Activated CD4-positive, CD25-positive, alpha-beta regulatory T cell treated with anti-CD3 and anti-CD28 coated beads, Interleukin-2, amount 50 U/mL, for 16 hours (primary cell): ENCODE results near the gene DNAJB11.
A peak's percentile ranks its signal among the peaks of the same experiment; 100 is the strongest.

ENCODE experiments used
- DNase-seq: peaks from one replicate; pipeline ENCODE4 v3.0.0-alpha.2; 2020; ENCODE audit warnings: low read depth, low spot score

DNAJB11 gene

DNA sequence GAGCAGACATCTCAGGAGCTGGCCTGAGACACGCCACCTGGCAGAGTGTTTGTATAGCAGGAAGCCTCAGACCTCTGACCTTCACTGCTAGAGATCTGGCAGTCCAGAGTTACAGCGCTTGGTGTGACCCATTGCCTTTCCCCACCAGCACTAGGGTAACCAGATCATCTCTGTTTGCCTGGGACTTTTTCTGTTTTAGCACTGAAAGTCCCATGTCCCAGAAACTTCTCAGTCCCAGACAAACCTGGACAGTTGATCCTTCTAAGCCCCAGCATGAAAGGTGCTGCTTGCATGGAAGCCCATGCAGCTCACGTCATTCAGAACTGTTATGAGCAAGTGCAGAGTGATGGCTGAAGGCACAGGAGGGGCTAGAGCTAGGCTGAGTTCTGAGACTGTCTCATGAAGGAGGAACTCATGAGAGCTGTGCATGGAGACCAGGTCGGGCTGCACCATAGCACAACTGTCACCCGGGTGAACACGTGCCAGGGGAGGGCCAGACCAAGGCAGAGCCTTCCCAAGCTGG, 24.1 kb downstream of the DNAJB11 start:
- no peak for DNase-seq

- no peak for DNase-seq
These were observed 26.2 kb downstream of the DNAJB11 start for GRCh38 chr3:186596568-186597287.

DNA sequence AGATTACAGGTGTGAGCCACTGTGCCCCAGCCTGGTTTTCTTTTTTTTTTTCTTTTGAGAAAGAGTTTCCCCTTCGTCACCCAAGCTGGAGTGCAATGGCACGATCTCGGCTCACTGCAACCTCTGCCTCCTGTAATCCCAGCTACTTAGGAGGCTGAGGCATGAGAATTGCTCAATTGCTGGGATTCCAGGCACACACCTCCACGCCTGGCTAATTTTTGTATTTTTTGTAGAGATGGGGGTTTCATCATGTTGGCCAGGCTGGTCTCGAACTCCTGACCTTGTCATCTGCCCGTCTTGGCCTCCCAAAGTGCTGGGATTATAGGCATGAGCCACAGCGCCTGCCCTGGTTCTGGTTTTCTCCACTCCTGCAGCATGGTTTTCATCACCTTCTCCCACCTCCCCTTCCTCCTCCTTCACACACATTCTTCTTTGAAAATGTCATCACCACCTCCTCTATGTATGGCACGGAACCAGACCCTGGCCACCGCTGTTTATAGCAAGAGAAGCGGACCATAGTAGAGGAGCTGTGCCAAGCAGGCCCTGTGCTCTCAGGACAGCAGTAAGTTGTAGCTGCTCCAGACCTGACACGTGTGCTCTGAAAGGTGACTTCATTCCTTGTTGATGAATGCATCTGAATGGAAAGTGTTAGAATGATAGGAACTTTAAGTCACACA, 27.7 kb downstream of the DNAJB11 start:
- DNase-seq, result no peak

- no peak for DNase-seq
These were observed 28.2 kb downstream of the DNAJB11 start for GRCh38 chr3:186598794-186599141.

DNA sequence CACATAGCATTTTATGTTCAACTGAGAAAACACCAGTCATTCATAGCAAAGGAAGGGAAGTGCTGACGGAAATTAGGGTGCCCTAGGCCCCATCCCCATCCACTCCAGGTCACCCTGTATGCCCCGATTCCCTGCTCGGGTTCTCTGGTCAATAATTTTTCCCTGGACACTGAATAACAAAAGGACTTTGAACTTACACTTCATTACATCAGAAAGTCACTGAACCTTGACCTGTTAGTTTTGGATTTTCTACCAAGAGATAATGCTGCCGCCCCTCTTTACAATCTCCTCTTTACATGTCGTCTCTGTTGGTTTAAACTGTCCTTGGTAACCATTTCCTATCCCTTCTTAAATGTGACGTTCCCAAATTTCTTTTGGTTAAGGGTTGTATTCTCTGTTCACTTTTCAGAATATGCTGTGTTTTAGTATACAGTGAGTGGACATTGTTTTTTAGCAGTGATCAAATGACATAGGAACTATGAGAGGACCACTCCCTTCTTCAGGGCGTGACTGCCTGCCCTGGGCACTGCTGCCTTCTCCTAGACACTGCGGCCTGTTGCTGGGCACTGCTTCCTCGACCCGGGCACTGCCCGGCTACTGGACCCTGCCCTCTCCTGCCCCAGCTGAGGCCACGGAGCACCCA, 28.7 kb downstream of the DNAJB11 start:
- DNase-seq, result no peak

DNA sequence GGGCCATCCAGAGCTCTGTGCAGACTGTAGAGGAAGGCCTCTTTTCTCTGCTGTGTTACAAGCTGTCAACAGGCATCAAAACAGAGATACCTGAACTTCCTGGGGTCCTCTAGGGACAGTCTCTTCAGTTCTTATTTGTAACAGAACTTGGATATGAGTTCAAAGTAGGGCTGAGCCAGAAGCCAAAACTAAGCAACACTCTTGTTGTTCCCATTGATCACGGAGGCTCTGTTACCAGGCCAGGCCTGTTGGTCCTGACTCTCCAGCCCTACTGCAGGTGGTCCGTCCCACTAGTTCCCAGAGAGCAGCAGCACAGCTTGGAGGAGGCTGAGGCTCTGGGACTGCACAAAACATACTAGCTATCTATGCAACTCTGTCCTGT, 29.3 kb downstream of the DNAJB11 start:
- DNase-seq, result no peak

DNA sequence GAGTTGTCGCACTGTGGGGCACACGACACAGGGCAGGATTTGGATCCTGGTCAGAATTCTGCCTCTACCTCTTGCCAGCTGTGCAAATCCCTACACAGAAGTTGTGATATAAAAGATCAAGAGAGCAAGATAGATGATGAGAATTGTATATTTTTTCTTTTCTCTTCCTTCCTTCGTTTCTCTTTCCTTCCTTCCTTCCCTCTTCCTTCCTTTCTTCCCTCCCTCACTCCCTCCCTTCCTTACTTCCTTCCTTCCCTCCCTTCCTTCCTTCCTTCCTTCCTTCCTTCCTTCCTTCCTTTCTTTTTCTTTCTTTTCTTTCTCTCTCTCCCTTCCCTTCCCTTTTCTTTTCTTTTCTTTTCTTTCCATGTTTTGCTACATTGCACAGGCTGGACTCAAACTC, 30.4 kb downstream of the DNAJB11 start:
- DNase-seq, result no peak

DNA sequence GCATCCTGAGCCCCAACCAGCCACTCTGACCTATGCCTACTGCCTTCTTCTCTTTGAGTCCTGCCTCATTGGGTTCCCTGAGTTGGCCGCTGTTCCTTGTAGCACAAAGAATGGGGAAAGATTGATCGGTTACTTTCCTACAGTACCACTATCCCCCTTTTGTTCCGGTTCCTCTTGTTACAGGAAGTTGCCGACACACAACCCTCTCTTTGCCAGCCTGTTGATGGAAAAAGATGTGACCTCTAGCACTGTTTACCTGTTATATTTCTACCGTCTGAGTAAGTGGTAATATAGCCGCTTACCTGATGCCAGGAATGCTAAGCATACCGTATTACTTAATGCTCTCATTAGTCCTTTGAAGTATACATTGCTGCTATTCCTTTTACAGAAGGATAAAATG, 32.6 kb downstream of the DNAJB11 start:
- no peak for DNase-seq

- DNase-seq, result no peak
These were observed 34.6 kb downstream of the DNAJB11 start for GRCh38 chr3:186605078-186605477.

- no peak for DNase-seq
These were observed 35.3 kb downstream of the DNAJB11 start for GRCh38 chr3:186605561-186606545.

GRCh38 chr3:186608624-186609215, 38.2 kb downstream of the DNAJB11 start:
- DNase-seq, result no peak

- DNase-seq, result no peak
These were observed 38.8 kb downstream of the DNAJB11 start for GRCh38 chr3:186609247-186609868.

DNA sequence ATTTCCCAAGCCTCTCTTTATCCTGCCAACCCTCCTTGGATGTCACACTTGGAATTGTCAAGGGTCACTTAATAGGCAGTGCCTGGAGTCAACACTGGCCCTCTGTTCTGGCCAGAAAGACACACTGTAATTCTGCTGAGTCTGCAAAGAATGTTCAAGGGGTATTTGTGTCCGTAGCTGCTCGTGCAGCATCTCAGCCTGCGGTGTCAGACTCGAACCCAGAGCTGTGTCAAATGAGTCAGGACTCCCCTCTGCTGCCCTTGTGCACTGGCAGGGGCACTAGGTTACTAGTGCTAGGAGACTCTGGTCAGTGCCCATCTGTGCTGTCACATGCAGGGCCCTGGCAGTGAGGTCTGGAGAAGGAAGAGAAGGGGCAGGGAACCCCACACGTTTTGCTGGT, 41.5 kb downstream of the DNAJB11 start:
- no peak for DNase-seq

DNA sequence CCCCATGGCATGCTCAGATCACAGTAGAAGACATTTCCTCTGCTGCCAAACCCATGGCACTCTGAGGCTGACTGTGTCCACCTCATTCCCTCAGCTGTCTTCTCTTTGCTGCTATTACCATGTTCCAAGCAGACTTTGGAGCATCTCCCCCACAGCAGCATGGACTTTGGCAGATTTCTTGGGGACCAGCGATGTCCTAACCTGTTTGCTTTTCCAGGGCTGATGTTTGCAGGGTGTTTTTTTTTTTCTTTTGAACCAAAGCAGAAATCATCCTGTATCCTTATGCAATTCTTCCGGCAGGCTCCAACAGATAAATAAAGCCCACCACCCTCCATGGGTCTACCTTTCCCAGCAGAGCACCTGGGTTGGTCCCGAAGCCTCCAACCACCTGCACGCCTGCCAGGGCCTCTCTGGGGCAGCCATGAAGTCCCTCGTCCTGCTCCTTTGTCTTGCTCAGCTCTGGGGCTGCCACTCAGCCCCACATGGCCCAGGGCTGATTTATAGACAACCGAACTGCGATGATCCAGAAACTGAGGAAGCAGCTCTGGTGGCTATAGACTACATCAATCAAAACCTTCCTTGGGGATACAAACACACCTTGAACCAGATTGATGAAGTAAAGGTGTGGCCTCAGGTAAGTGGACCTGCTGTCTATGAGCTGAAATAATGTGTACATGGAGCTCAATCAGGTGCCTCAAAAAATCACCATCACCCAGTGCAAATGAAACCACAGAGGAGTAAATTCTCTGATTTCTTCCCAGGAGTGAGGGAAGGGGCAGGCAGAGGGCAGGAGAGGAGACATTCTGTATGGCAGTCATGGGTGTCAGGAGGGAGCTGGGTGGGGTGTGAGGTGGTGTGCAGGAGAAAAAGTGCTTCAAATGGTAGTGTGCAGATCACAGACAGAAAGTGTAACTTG, 42.5 kb downstream of the DNAJB11 start, which contains the start of gene AHSG:
TSS of gene AHSG (plus strand) at position 340 of the 916 bp plus-strand sequence. CDS start at position 422, 82 bp downstream.
- no peak for DNase-seq

DNA sequence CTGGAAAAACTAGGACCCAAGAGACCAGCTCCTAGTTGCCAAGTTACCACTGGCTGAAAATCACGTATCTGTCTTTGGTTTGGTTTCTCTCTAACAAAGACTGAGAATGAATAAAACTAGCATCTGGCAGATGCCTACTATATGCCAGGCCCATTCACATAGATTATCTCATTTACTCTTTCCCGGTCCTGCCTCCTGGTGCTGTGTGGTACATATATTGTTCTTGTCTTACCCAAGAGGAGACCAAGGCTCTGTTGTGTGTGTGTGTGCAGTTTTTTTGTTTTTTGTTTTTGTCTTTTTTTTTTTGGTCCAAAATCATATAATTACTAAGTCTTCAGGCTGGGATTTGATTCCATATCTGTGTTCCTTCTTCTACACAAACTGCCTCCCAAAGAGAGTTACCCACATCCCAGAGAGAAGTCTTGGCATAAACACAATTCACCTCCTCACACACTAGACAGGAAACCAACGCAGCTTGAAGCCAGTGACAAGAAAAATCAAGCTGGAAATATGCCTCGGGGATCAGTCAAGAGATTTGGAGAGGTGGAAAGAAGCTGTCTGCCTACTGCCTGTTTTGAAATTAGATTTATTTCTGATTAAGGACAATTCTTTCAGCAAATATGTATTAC, 43.2 kb downstream of the DNAJB11 start:
- DNase-seq, result no peak

DNA sequence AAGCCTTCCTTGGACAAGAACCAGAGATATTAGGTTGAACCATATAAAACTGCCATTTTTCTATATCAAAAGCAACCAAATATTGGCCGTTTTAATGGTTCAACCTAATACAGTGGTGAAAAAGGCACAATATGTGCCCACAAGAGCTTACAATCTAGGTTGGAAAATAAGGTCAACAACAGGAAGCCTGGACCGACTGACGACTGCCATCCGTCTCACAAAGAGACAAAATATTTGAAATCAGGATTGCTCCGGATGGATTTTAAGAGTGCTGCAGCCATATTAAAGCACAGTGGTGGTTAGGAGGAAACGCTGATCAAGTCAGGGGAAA, 43.7 kb downstream of the DNAJB11 start:
- DNase-seq, result no peak

DNA sequence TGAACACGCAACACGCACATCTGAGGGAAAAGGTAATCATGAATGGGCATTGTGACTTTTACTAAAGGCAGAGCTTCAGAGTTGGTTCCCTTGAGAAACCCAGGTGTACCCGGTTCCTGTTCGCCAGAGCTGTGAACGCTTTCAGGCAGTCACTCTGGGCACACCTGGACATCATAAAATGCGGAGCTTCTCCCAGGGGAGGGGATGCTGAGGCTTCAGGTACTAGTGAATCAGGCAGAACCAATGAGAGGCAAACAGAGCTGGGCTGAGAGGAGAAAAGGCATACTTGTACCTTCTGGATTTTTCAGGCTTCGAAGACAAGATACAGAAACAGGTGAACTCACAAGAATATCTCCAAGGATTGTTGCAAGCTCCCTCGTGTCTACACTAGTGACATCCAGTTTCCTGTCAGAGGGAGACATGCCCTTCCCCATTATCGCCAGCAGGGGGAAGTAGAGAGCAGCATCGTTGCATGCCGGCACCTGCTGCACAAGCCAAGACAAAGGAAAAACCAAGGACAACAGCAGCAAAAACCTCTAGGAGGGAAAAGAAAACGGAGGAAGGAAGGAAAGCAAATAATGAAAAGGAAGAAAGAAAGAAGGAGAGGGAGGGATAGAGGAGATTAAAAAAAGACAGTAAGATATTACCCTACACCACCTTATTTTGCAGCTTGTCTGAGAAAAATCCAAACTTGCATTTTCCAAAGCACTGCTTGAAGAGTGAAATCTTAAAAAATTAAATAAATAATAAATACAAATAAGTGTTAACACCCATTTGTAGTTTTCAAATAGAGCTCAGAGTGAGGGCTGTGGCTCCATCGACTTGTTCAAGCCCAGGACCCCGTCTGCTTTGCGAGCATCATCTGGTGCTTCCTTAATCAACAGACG, 44.3 kb downstream of the DNAJB11 start:
- peak; percentile 47 for DNase-seq

DNA sequence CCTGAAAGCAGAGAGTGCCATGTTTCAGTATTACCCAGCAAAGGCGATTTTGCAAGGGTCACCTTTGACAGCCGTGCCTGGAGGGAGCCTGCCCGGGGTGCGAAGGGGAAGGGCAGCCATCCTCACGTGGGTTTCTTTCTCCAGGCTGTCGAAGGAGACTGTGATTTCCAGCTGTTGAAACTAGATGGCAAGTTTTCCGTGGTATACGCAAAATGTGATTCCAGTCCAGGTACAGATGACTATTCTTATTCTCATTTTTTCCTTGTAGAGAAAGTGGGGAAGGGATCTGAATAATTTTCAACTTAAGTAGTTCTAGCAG, 45.7 kb downstream of the DNAJB11 start:
- DNase-seq, result no peak
